Esophagus squamous epithelium (tissue), 5 donors: ENCODE measurements around the gene ATP2B2. TPM values are rescaled to one million over a fixed set of nuclear protein-coding genes. Genes with fewer than 3 reads are reported as not detected.

Source experiments
- DNase-seq: peaks from one replicate; lab custom pipeline; 2025; lab: John Stamatoyannopoulos, UW
- H3K27ac ChIP-seq, 4 donors: fragments of 200-600 bp; sonication (generic); one replicate each; pipeline ENCODE4 v1.5.1; 2016 to 2019; ENCODE audit warnings: mild to moderate bottlenecking in 1 of 4
- H3K27me3 ChIP-seq, 4 donors: fragments of 200-600 bp; sonication (generic); 1 replicate in 3 of 4; 2 replicates in 1 of 4; pipeline versions ENCODE4 v1.5.1 to v1.6.0; 2017 to 2021; ENCODE audit warnings: antibody characterized with exemption in 1 of 4
- H3K36me3 ChIP-seq, 3 donors: fragments of 200-600 bp; sonication (generic); one replicate each; pipeline ENCODE4 v1.5.1; 2016 to 2019
- H3K4me1 ChIP-seq, 3 donors: fragments of 200-600 bp; sonication (generic); one replicate each; pipeline ENCODE4 v1.5.1; 2017 to 2019
- H3K4me3 ChIP-seq, 4 donors: fragments of 200-600 bp; sonication (generic); 1 replicate in 3 of 4; 2 replicates in 1 of 4; pipeline ENCODE4 v1.5.1; 2016 to 2019; ENCODE audit warnings: mild to moderate bottlenecking in 2 of 4, moderate library complexity in 1 of 4
- H3K9me3 ChIP-seq, 3 donors: fragments of 200-600 bp; sonication (generic); one replicate each; pipeline ENCODE4 v1.5.1; 2016 to 2019
- CTCF ChIP-seq, 6 experiments: fragments of 450-650 bp in 4 of 6; fragments of 200-600 bp in 2 of 6; sonication (generic) in 2 of 6; IDR thresholded peaks; one replicate each; pipeline ENCODE4 v1.5.1; 2016 to 2019; ENCODE audit warnings: antibody characterized with exemption in 6 of 6, mild to moderate bottlenecking in 4 of 6, moderate library complexity in 4 of 6
- POLR2A ChIP-seq, 4 donors: fragments of 450-650 bp; IDR thresholded peaks; one replicate each; pipeline ENCODE4 v1.6.1; 2017; ENCODE audit warnings: antibody characterized with exemption in 4 of 4, mild to moderate bottlenecking in 4 of 4, moderate library complexity in 3 of 4
- WGBS, 2 donors: methylation state at CpG; one replicate each; pipeline ENCODE4 v1.1.5; 2018; 5-methylcytosine and 5-hydroxymethylcytosine counted together
- intact Hi-C: fragments of 100-400 bp; cut with DNase I; formaldehyde crosslinking; loops from one replicate; pipeline ENCODE4 v1.15.0; 2022
- total RNA-seq, 4 donors: library from RNA; depleted of rRNA; stranded (reverse); fragments of >200 nt; gene quantifications; one replicate each; pipeline ENCODE4 v1.1.0, GENCODE V29; 2016
- donor health status: DM: yes; HTN: yes; CAD: no.

The ATP2B2 gene
- total RNA-seq, 4 donors from 2014 or later: 0.31 to 0.57 (median 0.42) TPM

DNA sequence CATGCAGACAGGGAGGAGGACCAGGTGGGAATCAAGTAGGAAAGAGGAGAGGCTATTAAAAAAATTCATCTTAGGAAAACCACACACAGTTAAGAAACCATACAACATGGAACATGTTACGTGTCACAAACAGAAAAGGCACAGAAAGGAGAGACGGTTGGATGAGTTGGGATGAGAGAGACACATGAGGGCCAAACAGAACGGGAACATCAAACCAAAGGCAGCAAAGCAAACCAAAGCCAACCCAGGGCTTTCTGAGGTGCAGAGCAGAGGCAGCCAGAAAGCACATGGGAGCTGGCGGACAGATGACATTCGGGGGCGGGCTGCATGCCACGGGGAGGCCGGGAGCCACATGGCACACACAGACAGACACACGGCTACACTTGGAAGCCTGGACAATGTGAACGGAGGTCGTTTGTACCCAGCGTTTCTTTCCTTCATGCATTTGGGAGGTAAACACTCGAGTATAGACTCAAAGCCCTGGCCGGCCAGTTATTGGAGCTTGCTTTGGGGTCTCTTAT lies 175.8 kb downstream of the ATP2B2 start:
- 70 to 76% methylated on average over 11 to 14 of the region's 14 CpGs for WGBS, 2 donors
- intact Hi-C loops: no loop called here
- H3K27me3 ChIP-seq: peaks cover 0 to 74% (median 0%) of the 10 kb centered on the region in 4 donors

DNA sequence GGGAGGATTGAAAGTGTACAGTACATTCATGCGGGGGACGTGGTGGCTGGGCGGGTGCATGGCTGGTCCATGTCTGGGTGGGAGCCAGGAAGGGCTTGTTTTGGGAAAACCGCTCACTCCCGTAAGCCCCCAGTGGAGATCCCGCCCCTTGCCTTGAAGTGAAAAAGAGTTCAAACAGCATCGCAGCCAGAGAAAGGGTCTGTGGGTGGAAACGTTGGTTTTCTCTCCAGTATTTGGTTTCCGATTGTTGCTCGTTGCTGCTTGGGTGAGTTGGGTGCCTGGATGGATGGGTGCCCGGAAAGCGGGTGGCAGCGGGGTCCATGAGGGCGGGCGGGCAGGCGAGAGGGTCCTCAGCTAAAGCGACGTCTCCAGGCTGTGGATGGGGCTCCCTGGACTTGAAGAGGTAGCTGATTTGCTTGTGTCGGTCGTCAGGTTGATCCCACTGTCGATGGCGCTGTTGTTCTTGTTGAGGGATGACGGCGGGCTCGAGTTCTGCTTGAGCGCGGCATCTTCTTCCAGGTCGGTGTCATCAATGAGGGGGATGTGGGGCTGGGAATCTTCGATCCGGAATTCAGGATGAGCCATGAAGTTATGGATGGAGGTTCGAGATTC lies 176.8 kb downstream of the ATP2B2 start:
- Histone ChIP-seq H3K4me3 (no peak overlapping the region), H3K27ac (no peak overlapping the region)

More for the DNA sequence above, 175.8 kb downstream of the ATP2B2 start:
- H3K36me3 ChIP-seq: no peaks in the 10 kb centered on the region
- H3K4me1 ChIP-seq: no peaks in the 10 kb centered on the region
- H3K4me3 ChIP-seq: no peak overlapping the region
- no peaks in the 10 kb centered on the region for H3K9me3 ChIP-seq
- H3K27ac ChIP-seq: no peak overlapping the region
- TF ChIP-seq CTCF (IDR thresholded peaks at IDR 0.05): no peak
- TF ChIP-seq POLR2A (IDR thresholded peaks at IDR 0.05): no peak
- no peak for DNase-seq

GRCh38 chr3:10327592-10327991 lies 177.8 kb downstream of the ATP2B2 start:
- H3K27me3 ChIP-seq: peaks cover 0 to 59% (median 0%) of the 10 kb centered on the region in 4 donors
- no peaks in the 10 kb centered on the region for H3K4me1 ChIP-seq
- TF ChIP-seq POLR2A (IDR thresholded peaks at IDR 0.05) (no peak), CTCF (IDR thresholded peaks at IDR 0.05) (no peak)
- H3K27ac ChIP-seq: no peak overlapping the region
- no peaks in the 10 kb centered on the region for H3K36me3 ChIP-seq
- no peak for DNase-seq
- no peaks in the 10 kb centered on the region for H3K9me3 ChIP-seq
- WGBS, 2 donors: 51 to 65% methylated on average over 10 of the region's 10 CpGs
- H3K4me3 ChIP-seq: no peak overlapping the region
- intact Hi-C loops: no loop called here

More for the DNA sequence above, 176.8 kb downstream of the ATP2B2 start:
- peaks cover 0 to 67% (median 0%) of the 10 kb centered on the region in 4 donors for H3K27me3 ChIP-seq
- TF ChIP-seq POLR2A (IDR thresholded peaks at IDR 0.05): no peak
- no peak for TF ChIP-seq CTCF (IDR thresholded peaks at IDR 0.05)
- intact Hi-C loops: no loop called here
- no peak for DNase-seq
- WGBS, 2 donors: 43 to 60% methylated on average over 17 to 28 of the region's 31 CpGs
- no peaks in the 10 kb centered on the region for H3K9me3 ChIP-seq
- H3K4me1 ChIP-seq: no peaks in the 10 kb centered on the region
- H3K36me3 ChIP-seq: no peaks in the 10 kb centered on the region

DNA sequence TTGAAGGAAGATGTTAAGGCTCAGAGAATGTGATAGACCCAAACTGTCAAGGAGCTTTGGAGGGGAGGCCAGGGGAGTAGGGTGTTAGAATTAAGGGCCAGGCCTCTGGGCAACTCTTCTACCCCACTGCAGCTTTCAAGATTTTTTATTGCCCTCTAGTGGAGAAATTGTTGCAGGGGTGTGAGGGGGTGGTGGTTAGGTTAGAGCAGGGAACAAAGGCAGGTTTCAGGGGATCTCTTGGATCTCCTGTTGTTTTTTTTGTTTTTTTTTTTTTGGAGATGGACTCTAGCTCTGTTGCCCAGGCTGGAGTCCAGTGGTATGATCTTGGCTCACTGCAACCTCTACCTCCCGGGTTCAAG lies 183.1 kb downstream of the ATP2B2 start:
- intact Hi-C loops: no loop called here
- Histone ChIP-seq H3K27me3 (peaks cover 0 to 14% (median 0%) of the 10 kb centered on the region in 4 donors), H3K4me1 (peaks cover 7 to 36% (median 14%) of the 10 kb centered on the region in 3 donors), H3K4me3 (no peak overlapping the region), H3K27ac (no peak overlapping the region), H3K9me3 (no peaks in the 10 kb centered on the region), H3K36me3 (peaks cover 0 to 19% (median 10%) of the 10 kb centered on the region in 3 donors)
- no peak for DNase-seq
- TF ChIP-seq CTCF (IDR thresholded peaks at IDR 0.05) (peak in 1 of 6 experiments; percentile 45), POLR2A (IDR thresholded peaks at IDR 0.05) (no peak)
- WGBS, 2 donors: 67 to 70% methylated on average over 1 of the region's 1 CpG

GRCh38 chr3:10321630-10322351 lies 183.6 kb downstream of the ATP2B2 start:
- Histone ChIP-seq H3K4me1 (peaks cover 7 to 36% (median 14%) of the 10 kb centered on the region in 3 donors), H3K27ac (peak overlapping the region in 2 of 4 donors; percentile 90 to 91), H3K36me3 (peaks cover 0 to 24% (median 12%) of the 10 kb centered on the region in 3 donors), H3K4me3 (peak overlapping the region; percentile 79 to 99 (median 87)), H3K27me3 (peaks cover 0 to 9% (median 0%) of the 10 kb centered on the region in 4 donors), H3K9me3 (no peaks in the 10 kb centered on the region)
- WGBS, 2 donors: 96% methylated on average over 6 of the region's 8 CpGs
- DNase-seq: no peak
- intact Hi-C loops: no loop called here
- no peak for TF ChIP-seq CTCF (IDR thresholded peaks at IDR 0.05)
- TF ChIP-seq POLR2A (IDR thresholded peaks at IDR 0.05): no peak
